Measurements from ENCODE around the gene ABL2.

DNA sequence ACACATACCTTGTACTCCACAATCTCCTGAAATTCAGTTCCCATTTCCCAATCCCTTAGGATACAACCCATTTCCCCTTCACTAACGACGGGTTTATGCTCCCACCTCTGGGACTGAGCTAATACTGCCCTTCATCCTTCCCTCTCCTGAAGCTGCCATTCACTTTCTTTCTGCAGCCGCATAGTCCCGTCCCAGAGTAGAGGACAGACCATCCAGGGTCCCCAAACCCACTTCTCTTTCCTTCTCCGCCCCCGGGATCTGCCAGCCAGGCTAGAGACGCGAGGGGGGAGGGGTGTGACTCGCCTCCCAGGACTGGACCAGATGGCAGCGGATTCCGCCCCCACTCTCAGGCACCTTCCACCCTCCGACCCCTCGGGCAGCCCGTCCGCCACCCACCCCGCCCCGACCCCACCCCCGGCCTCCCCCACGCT is 679 bp downstream of the ABL2 start:
- TF ChIP-seq ZNF274 (IDR thresholded peaks at IDR 0.05; ENCODE audit: low read depth, low read length) = no peak
- TF ChIP-seq YY1 (IDR thresholded peaks at IDR 0.05; ENCODE audit: insufficient read depth, insufficient read length) = no peak
